ENCODE measurements around the gene TENM3. TPM values are rescaled to one million over a fixed set of nuclear protein-coding genes. Genes with fewer than 3 reads are reported as not detected.

Gene TENM3
- total and polyA plus RNA-seq, 2 donors (not counting 3 experiments of a cell fraction or from before 2014, with no cell fraction given), result 3.2 to 6.2 TPM

DNA sequence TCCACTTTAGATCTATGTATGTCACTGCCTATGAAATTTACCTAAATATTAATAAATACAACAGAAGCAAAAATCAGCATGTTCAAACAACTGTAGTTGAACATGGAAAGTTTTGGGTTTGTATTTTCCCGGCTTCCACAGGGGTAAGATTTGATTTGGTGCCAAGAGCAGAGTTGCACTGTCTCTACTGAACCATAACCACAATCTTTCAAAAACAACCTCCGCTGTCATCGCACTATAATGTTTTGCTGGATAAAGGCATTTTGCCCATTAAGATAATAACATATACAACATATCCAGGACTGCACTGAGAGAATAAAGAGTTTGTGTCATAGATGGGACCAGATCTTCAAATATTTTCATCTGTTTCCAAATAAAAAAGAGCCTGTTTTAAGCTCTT, 94.9 kb downstream of the TENM3 start:
- no peak for FAIRE-seq
- no peak for DNase-seq (ENCODE audit: low read depth, low spot score)
- H4K20me1 ChIP-seq (replicated peaks; ENCODE audit: control insufficient read depth, extremely low read depth, insufficient read depth, low read length), result no peaks in the 10 kb centered on the region
- no peaks in the 10 kb centered on the region for H3K4me1 ChIP-seq (ENCODE audit: control insufficient read depth, extremely low read depth, insufficient read depth, low read length)
- H3K27me3 ChIP-seq (ENCODE audit: control insufficient read depth in 2 of 2, insufficient read depth in 2 of 2, low read length in 2 of 2), result no peaks in the 10 kb centered on the region
- H3K36me3 ChIP-seq (ENCODE audit: control insufficient read depth in 2 of 2, extremely low read depth in 1 of 2, insufficient read depth in 2 of 2, low read length in 2 of 2), result no peaks in the 10 kb centered on the region
- no peak for TF ChIP-seq GATA2 (IDR thresholded peaks at IDR 0.05; ENCODE audit: insufficient read depth, insufficient read length, low read depth, low read length)
- TF ChIP-seq, protein P1, sequence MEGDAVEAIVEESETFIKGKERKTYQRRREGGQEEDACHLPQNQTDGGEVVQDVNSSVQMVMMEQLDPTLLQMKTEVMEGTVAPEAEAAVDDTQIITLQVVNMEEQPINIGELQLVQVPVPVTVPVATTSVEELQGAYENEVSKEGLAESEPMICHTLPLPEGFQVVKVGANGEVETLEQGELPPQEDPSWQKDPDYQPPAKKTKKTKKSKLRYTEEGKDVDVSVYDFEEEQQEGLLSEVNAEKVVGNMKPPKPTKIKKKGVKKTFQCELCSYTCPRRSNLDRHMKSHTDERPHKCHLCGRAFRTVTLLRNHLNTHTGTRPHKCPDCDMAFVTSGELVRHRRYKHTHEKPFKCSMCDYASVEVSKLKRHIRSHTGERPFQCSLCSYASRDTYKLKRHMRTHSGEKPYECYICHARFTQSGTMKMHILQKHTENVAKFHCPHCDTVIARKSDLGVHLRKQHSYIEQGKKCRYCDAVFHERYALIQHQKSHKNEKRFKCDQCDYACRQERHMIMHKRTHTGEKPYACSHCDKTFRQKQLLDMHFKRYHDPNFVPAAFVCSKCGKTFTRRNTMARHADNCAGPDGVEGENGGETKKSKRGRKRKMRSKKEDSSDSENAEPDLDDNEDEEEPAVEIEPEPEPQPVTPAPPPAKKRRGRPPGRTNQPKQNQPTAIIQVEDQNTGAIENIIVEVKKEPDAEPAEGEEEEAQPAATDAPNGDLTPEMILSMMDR (IDR thresholded peaks at IDR 0.05; ENCODE audit: extremely low read depth in 1 of 2, insufficient read depth in 1 of 2, low read depth in 1 of 2, low read length in 2 of 2), result no peak
- no peak for TF ChIP-seq POLR2A (IDR thresholded peaks at IDR 0.05; ENCODE audit: low read depth, low read length)
- TF ChIP-seq JUN (IDR thresholded peaks at IDR 0.05; ENCODE audit: borderline replicate concordance, insufficient read depth, insufficient read length, low read depth), result no peak
- no peak for TF ChIP-seq EZH2 (IDR thresholded peaks at IDR 0.05; ENCODE audit: borderline replicate concordance, low read depth, low read length, severe bottlenecking)
- TF ChIP-seq, protein P2, sequence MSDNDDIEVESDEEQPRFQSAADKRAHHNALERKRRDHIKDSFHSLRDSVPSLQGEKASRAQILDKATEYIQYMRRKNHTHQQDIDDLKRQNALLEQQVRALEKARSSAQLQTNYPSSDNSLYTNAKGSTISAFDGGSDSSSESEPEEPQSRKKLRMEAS (IDR thresholded peaks at IDR 0.05; ENCODE audit: insufficient read depth, insufficient read length), result no peak
- TF ChIP-seq FOS (IDR thresholded peaks at IDR 0.05; ENCODE audit: borderline replicate concordance, insufficient read depth, low read length), result no peak
- TF ChIP-seq MYC (IDR thresholded peaks at IDR 0.05; ENCODE audit: low read depth, low read length), result no peak
- no peak for TF ChIP-seq POLR2AphosphoS5 (IDR thresholded peaks at IDR 0.05; ENCODE audit: insufficient read depth, low read depth, low read length)
- no peak overlapping the region for H2AFZ ChIP-seq (ENCODE audit: low read depth, low read length)
- ChIA-PET POLR2A (no interaction called here), CTCF (no interaction called here)
- no peaks in the 10 kb centered on the region for H3K9me1 ChIP-seq (replicated peaks; ENCODE audit: control insufficient read depth, extremely low read depth, insufficient read depth, low read length)
- dilution Hi-C loops (cut with MboI; ENCODE audit: extremely low pct_ligation_motif_present, low sequenced_read_pairs) (no loop called here), intact Hi-C loops (cut with micrococcal nuclease) (no loop called here)
- H3K4me3 ChIP-seq (replicated peaks in 1 of 3; ENCODE audit: insufficient read depth in 1 of 3, low read depth in 1 of 3, low read length in 3 of 3), result no peak overlapping the region
- H3K9me3 ChIP-seq (replicated peaks; ENCODE audit: control insufficient read depth, insufficient read depth, low read length), result no peaks in the 10 kb centered on the region
- H3K9ac ChIP-seq (replicated peaks; ENCODE audit: extremely low read depth, insufficient read depth, low read length), result no peak overlapping the region
- no peak overlapping the region for H3K27ac ChIP-seq (ENCODE audit: insufficient read depth, low read depth, low read length)
- no peaks in the 10 kb centered on the region for H3K79me2 ChIP-seq (ENCODE audit: control insufficient read depth, insufficient read depth, low read length)
- no peak overlapping the region for H3K4me2 ChIP-seq (ENCODE audit: insufficient read depth, low read length)
- no TSS peak for BruUV-seq (replicated peaks)
